AG09319 (cell line): ENCODE measurements around the gene SLC39A12.

ENCODE experiments used
- DNase-seq: peaks from one replicate; pipeline ENCODE4 v3.0.0-alpha.2; 2010; ENCODE audit warnings: low read depth; ENCODE audit errors: extremely low read depth
- TF ChIP-seq, protein P1 (sequence below): IDR thresholded peaks from 2 replicates; pipeline ENCODE4 v1.5.1; 2011; ENCODE audit warnings: low read depth, mild to moderate bottlenecking, inconsistent platforms, low read length, moderate library complexity

SLC39A12 gene

DNA sequence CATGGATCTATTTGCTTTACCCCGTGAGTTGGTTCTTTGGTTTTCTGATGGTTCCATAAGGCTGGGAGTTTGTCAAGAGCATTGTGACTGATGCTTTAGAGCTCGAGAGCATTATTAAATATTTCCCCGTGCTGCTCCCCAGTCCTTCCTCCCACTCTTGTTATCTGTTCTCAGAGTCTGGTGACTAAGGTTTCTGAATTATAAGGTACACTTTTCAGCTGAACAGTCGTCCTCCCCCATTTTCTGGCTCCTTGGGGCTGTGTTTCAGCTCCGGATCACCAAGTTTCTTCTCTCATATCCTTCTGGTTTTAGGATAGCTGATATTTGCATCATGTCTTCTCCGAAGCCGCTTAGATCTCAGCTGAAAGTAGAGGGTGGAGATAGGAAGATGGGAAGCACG is 130.7 kb downstream of the SLC39A12 start:
- TF ChIP-seq, protein P1, sequence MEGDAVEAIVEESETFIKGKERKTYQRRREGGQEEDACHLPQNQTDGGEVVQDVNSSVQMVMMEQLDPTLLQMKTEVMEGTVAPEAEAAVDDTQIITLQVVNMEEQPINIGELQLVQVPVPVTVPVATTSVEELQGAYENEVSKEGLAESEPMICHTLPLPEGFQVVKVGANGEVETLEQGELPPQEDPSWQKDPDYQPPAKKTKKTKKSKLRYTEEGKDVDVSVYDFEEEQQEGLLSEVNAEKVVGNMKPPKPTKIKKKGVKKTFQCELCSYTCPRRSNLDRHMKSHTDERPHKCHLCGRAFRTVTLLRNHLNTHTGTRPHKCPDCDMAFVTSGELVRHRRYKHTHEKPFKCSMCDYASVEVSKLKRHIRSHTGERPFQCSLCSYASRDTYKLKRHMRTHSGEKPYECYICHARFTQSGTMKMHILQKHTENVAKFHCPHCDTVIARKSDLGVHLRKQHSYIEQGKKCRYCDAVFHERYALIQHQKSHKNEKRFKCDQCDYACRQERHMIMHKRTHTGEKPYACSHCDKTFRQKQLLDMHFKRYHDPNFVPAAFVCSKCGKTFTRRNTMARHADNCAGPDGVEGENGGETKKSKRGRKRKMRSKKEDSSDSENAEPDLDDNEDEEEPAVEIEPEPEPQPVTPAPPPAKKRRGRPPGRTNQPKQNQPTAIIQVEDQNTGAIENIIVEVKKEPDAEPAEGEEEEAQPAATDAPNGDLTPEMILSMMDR, result no peak
- no peak for DNase-seq

- DNase-seq, result no peak
- TF ChIP-seq, protein P1, result no peak
Observed at GRCh38 chr10:18085855-18086254, 134.1 kb downstream of the SLC39A12 start.

GRCh38 chr10:18086746-18087145 is 135.0 kb downstream of the SLC39A12 start:
- no peak for DNase-seq
- TF ChIP-seq, protein P1, result no peak

DNA sequence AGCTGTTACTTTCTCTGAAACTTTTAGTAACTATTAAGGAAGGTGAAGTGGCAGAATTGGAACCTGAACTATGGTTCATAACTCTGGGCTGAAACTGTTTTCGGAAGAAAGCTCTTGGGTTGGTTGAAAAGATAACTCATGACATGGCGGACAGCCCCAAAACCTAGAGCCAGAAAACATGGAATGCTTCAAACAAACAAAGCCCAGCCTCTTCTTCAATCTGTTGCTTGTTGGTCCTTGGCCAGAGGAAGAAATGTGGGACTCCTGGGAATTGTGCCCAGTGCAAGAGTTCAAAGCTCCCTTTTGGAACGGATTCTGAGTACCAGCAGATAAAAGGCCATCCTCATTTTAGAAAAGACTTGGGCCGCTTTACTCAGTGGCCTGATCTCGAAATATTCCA is 135.6 kb downstream of the SLC39A12 start:
- TF ChIP-seq, protein P1, result no peak
- DNase-seq, result no peak
